Measurements from ENCODE around the gene HDAC4. TPM values are rescaled to one million over a fixed set of nuclear protein-coding genes. Genes with fewer than 3 reads are reported as not detected.

HDAC4 gene
- total and polyA plus RNA-seq, 10 of the 15 experiments (the other 5 are each of a cell fraction or from before 2014, with no cell fraction given) = 0.22 to 15.7 (median 4.8) TPM

DNA sequence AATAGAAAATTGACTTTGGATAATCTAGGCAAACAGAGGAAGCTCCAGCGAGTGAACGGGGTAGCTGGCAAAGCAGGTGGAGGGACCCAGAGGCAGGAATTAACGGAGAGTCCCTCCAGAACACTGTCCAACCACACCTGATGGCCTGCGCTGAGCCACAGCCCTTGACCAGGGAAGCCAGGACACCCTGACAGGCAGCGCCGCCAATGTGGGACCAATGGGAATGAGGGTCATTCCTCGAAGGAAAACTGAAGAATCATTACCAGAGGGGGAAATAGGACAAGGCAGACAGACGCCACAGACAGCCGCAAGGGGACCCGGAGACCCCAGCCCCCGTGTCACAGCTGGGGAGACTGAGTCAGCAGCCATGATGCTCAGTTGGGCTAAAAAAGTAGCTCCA, 40.8 kb downstream of the HDAC4 start (continued):
- TF ChIP-seq FOS (IDR thresholded peaks at IDR 0.05; ENCODE audit: borderline replicate concordance, extremely low read depth, insufficient read length) = no peak
- TF ChIP-seq SP1 (IDR thresholded peaks at IDR 0.05; ENCODE audit: low read depth, low read length) = no peak
- TF ChIP-seq, protein P1, sequence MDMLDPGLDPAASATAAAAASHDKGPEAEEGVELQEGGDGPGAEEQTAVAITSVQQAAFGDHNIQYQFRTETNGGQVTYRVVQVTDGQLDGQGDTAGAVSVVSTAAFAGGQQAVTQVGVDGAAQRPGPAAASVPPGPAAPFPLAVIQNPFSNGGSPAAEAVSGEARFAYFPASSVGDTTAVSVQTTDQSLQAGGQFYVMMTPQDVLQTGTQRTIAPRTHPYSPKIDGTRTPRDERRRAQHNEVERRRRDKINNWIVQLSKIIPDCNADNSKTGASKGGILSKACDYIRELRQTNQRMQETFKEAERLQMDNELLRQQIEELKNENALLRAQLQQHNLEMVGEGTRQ (IDR thresholded peaks at IDR 0.05; ENCODE audit: borderline replicate concordance, low read depth, low read length) = no peak
- TF ChIP-seq EP300 (IDR thresholded peaks at IDR 0.05; ENCODE audit: borderline replicate concordance in 1 of 2, control insufficient read depth in 1 of 2, low read depth in 2 of 2, low read length in 2 of 2) = no peak
- TF ChIP-seq KLF5 (IDR thresholded peaks at IDR 0.05; ENCODE audit: partially characterized antibody) = no peak
- no peak for TF ChIP-seq DPF2 (IDR thresholded peaks at IDR 0.05)
- TF ChIP-seq SRF (IDR thresholded peaks at IDR 0.05; ENCODE audit: low read depth in 2 of 2, low read length in 2 of 2) = no peak

DNA sequence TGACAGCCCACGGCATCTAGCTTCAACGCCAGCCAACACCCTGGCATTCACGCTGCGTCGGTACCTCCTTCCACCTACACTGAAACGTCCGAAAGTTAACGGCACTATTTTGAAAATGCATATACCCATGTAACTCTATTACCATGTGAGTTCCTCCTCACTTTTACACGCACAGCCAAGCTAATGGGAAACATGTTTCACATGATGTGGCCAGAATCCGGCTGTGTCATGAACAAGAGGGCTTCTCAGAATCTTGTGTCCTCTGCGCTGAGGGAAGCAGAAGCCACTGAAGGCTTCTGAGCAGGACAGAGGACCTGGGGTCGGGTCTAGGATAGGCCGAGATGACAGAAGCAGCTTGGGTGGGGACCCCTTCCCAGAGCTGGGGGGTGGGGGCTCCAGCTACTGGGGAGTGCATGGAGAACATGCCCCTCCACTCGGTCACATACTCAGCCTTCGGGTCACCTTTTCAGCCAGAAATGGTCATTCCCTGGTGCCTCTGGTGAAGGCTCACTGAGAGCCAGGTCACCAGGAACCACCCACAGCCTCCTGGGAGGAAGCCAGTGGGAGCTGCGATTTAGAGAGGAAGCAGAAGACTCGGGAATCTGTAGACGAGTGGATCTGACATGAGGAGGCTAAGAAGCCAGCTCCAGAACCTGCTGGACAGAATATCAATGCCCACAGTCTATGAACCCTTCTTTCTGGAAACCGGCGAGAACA, 41.5 kb downstream of the HDAC4 start:
- H4K20me1 ChIP-seq (ENCODE audit: control insufficient read depth, insufficient read depth) = no peaks in the 10 kb centered on the region; the same call in 1 of the 2 replicates
- no peaks in the 10 kb centered on the region for H3K79me2 ChIP-seq (ENCODE audit: control insufficient read depth, insufficient read depth, low read length)
- SMC1A ChIA-PET (ENCODE audit: uncharacterized antibody, unreplicated experiment) = interaction anchor here (1.2 kb wide), 1 partner anchor 10 kb away, joined by 3 read pairs; no protein-coding TSS in a partner anchor
- CTCF ChIA-PET = interaction anchor here (1.6 kb wide), 1 partner anchor 9 kb away, joined by 3 read pairs; no protein-coding TSS in a partner anchor
- TF ChIP-seq KAT2A (conservative IDR thresholded peaks at IDR 0.05; ENCODE audit: control insufficient read depth, low read depth, low read length) (no peak), KDM1A (IDR thresholded peaks at IDR 0.05; ENCODE audit: borderline replicate concordance) (no peak), ETV6 (conservative IDR thresholded peaks at IDR 0.05 in 1 of 2, IDR thresholded peaks at IDR 0.05 in 1 of 2; ENCODE audit: borderline replicate concordance in 1 of 2, low read depth in 1 of 2) (no peak)
- POLR2A ChIA-PET = no interaction called here
- FAIRE-seq (no peak), ATAC-seq (no peak), DNase-seq (ENCODE audit: low read depth, low spot score) (no peak)
- H3K27me3 ChIP-seq (replicated peaks in 1 of 2; ENCODE audit: control insufficient read depth in 2 of 2, insufficient read depth in 2 of 2, low read length in 1 of 2) = no peaks in the 10 kb centered on the region
- H3K9ac ChIP-seq (ENCODE audit: control insufficient read depth, insufficient read depth, low read length) = no peak overlapping the region
- no peaks in the 10 kb centered on the region for H3K4me1 ChIP-seq (ENCODE audit: control insufficient read depth, insufficient read depth, low read length)
- no peak overlapping the region for H3K27ac ChIP-seq (ENCODE audit: control insufficient read depth, insufficient read depth)
- RAD21 ChIA-PET (ENCODE audit: unreplicated experiment) = no interaction called here
- WGBS (ENCODE audit: insufficient coverage, insufficient replicate concordance, low lambda C conversion rate, missing lambda C conversion rate) = 87% methylated on average over 20 of the region's 20 CpGs
- no TSS peak for BruUV-seq (replicated peaks)
- H3K4me2 ChIP-seq (ENCODE audit: control insufficient read depth, insufficient read depth) = no peak overlapping the region
- intact Hi-C loops (cut with micrococcal nuclease; ENCODE audit: unreplicated experiment) (no loop called here), in situ Hi-C loops (cut with MboI) (no loop called here)
- H3K9me3 ChIP-seq (replicated peaks; ENCODE audit: control insufficient read depth, insufficient read depth, low read length) = no peaks in the 10 kb centered on the region; the same call in 2 of the 3 replicates
- no peak overlapping the region for H3K4me3 ChIP-seq
- no peak overlapping the region for H2AFZ ChIP-seq (ENCODE audit: control insufficient read depth, low read depth, low read length)
- H3K36me3 ChIP-seq (ENCODE audit: control insufficient read depth in 2 of 2, insufficient read depth in 2 of 2, low read length in 1 of 2) = no peaks in the 10 kb centered on the region

All from GM12878 (cell line).